ENCODE results near the gene PNLDC1. TPM values are rescaled to one million over a fixed set of nuclear protein-coding genes. Genes with fewer than 3 reads are reported as not detected.
"Not testable (repeated sequence)": the region's sequence is repeated elsewhere in the genome, so short reads cannot be mapped to it uniquely, and the experiment has no call there.

The PNLDC1 gene
- total and polyA plus RNA-seq, 2 donors: 0.28 to 0.39 TPM

DNA sequence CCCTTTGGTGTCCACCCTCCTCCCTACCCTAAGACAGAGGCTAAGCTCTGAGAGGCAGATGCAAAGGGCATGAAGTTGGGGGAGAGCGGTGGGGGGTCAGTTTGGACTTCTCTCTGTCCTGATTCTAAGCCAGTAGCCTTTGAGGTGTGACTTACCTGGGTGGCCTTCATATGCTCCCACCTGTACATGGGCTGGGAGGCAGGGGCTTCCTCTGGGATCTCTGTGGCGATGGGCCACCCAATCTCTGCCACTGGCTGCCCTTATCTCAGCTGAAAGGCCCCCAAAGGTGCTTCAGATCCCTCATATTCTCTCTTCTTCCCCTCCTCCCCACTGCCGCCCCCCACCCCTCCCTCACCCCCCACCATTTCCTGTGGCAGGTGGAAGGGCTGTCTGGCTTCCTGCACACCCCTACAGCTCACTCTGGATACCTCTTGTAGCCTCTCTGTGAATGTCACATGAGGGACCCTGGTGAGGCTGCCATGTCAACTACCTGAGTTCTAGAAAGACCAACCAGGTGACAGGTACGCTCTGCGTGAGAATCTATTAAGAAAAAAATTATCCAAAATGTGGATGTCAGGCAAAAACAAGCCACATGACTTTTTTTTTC is 34.0 kb downstream of the PNLDC1 start:
- DNase-seq (ENCODE audit: low read depth in 6 of 9, low spot score in 9 of 9): peak in 5 of 9 donors; percentile 35 to 82 (median 61)

GRCh38 chr6:159836718-159837490 is 36.8 kb downstream of the PNLDC1 start:
- 94% methylated on average over 29 of the region's 29 CpGs for WGBS

More for the DNA sequence above, 34.0 kb downstream of the PNLDC1 start:
- H3K4me1 ChIP-seq (ENCODE audit: control insufficient read depth in 2 of 2, insufficient read depth in 2 of 2, low read length in 2 of 2): peaks cover 17 to 38% of the 10 kb centered on the region in 2 donors
- no peak overlapping the region for H3K4me3 ChIP-seq (ENCODE audit: low read length in 2 of 2)
- H3K27ac ChIP-seq (ENCODE audit: low read depth in 1 of 2, low read length in 1 of 2): peak overlapping the region; percentile 58 to 71
- no peaks in the 10 kb centered on the region for H3K27me3 ChIP-seq (ENCODE audit: control insufficient read depth in 2 of 2, insufficient read depth in 1 of 2, low read length in 1 of 2)
- H3K36me3 ChIP-seq (ENCODE audit: control insufficient read depth in 2 of 2, insufficient read depth in 2 of 2, low read length in 1 of 2): no peaks in the 10 kb centered on the region
- H3K9me3 ChIP-seq (ENCODE audit: control insufficient read depth in 2 of 2, insufficient read depth in 1 of 2, low read length in 1 of 2): peaks cover 0 to 3% of the 10 kb centered on the region in 2 donors
- 71% methylated on average over 5 of the region's 5 CpGs for WGBS

GRCh38 chr6:159837511-159837910 is 37.4 kb downstream of the PNLDC1 start:
- DNase-seq (ENCODE audit: low read depth in 6 of 9, low spot score in 9 of 9): no peak
- 86% methylated on average over 8 of the region's 8 CpGs for WGBS
- Histone ChIP-seq H3K36me3 (ENCODE audit: control insufficient read depth in 2 of 2, insufficient read depth in 2 of 2, low read length in 1 of 2) (no peaks in the 10 kb centered on the region), H3K27ac (ENCODE audit: low read depth in 1 of 2, low read length in 1 of 2) (no peak overlapping the region), H3K4me1 (ENCODE audit: control insufficient read depth in 2 of 2, insufficient read depth in 2 of 2, low read length in 2 of 2) (peaks cover 17 to 27% of the 10 kb centered on the region in 2 donors), H3K4me3 (ENCODE audit: low read length in 2 of 2) (no peak overlapping the region), H3K27me3 (ENCODE audit: control insufficient read depth in 2 of 2, insufficient read depth in 1 of 2, low read length in 1 of 2) (no peaks in the 10 kb centered on the region), H3K9me3 (ENCODE audit: control insufficient read depth in 2 of 2, insufficient read depth in 1 of 2, low read length in 1 of 2) (peaks cover 0 to 3% of the 10 kb centered on the region in 2 donors)

More at GRCh38 chr6:159836718-159837490, 36.8 kb downstream of the PNLDC1 start:
- Histone ChIP-seq H3K27ac (ENCODE audit: low read depth in 1 of 2, low read length in 1 of 2) (no peak overlapping the region), H3K4me1 (ENCODE audit: control insufficient read depth in 2 of 2, insufficient read depth in 2 of 2, low read length in 2 of 2) (peaks cover 17 to 30% of the 10 kb centered on the region in 2 donors), H3K4me3 (ENCODE audit: low read length in 2 of 2) (no peak overlapping the region), H3K27me3 (ENCODE audit: control insufficient read depth in 2 of 2, insufficient read depth in 1 of 2, low read length in 1 of 2) (no peaks in the 10 kb centered on the region), H3K9me3 (ENCODE audit: control insufficient read depth in 2 of 2, insufficient read depth in 1 of 2, low read length in 1 of 2) (peaks cover 0 to 3% of the 10 kb centered on the region in 2 donors), H3K36me3 (ENCODE audit: control insufficient read depth in 2 of 2, insufficient read depth in 2 of 2, low read length in 1 of 2) (no peaks in the 10 kb centered on the region)
- no peak for DNase-seq (ENCODE audit: low read depth in 6 of 9, low spot score in 9 of 9)

DNA sequence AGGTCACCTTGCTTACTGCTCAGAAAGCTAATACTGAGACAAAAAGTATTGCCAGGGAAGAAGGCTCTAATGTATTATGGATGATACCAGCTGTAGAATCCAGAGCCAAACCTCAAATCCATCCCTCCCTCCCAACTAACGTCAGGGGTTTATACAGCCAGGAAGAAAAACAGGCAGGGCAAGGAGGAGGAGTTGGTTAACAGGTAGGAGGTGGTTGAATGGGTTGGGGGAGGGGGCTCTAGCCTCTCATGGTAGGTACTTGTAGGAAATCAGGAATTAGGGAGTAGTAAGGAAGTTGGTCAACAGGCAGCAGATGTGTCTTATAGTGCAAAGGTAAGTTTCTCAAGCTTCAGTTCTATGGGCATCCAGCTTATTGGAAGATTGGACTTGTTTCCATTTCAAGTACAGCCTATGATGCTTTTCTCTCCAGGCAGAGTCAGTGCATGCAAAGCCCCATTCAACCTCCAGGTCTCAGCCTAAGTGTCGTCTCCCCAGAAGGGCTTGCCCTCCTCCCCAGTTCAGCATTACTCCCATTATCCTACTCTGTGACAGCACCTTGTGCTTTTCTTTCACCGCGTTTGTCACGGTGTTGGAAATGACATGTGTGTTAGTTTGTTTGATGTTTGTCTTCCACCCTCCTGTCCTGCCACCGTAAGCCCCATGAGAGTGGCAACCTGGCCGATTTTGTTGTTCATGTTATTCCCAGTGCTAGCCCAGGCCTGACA is 38.1 kb downstream of the PNLDC1 start:
- Histone ChIP-seq H3K4me1 (ENCODE audit: control insufficient read depth in 2 of 2, insufficient read depth in 2 of 2, low read length in 2 of 2) (peaks cover 14 to 21% of the 10 kb centered on the region in 2 donors), H3K27ac (ENCODE audit: low read depth in 1 of 2, low read length in 1 of 2) (no peak overlapping the region), H3K9me3 (ENCODE audit: control insufficient read depth in 2 of 2, insufficient read depth in 1 of 2, low read length in 1 of 2) (peaks cover 0 to 3% of the 10 kb centered on the region in 2 donors), H3K36me3 (ENCODE audit: control insufficient read depth in 2 of 2, insufficient read depth in 2 of 2, low read length in 1 of 2) (no peaks in the 10 kb centered on the region), H3K4me3 (ENCODE audit: low read length in 2 of 2) (no peak overlapping the region), H3K27me3 (ENCODE audit: control insufficient read depth in 2 of 2, insufficient read depth in 1 of 2, low read length in 1 of 2) (no peaks in the 10 kb centered on the region)
- WGBS: 89% methylated on average over 7 of the region's 7 CpGs
- no peak for DNase-seq (ENCODE audit: low read depth in 6 of 9, low spot score in 9 of 9)

DNA sequence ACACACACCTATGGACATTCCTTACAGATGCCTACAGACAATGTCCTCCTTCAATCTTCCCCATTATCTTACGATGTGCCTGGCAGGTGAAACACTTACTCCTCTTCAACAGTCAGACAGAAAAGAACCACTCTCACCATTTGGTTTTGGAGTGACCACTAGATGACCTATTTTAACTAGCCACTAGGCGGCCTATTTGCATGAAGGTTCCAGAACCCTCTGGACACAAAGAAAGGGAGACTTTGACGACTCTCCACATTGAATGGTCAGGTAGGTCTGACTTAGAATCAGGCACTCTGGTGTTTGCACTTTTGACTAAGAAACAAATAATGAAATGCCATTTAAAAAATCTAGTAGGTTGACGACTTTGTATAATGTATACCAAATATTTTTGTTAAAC is 42.0 kb downstream of the PNLDC1 start:
- Histone ChIP-seq H3K36me3 (ENCODE audit: control insufficient read depth in 2 of 2, insufficient read depth in 2 of 2, low read length in 1 of 2) (no peaks in the 10 kb centered on the region), H3K27ac (ENCODE audit: low read depth in 1 of 2, low read length in 1 of 2) (no peak overlapping the region), H3K4me1 (ENCODE audit: control insufficient read depth in 2 of 2, insufficient read depth in 2 of 2, low read length in 2 of 2) (peaks cover 0 to 8% of the 10 kb centered on the region in 2 donors), H3K27me3 (ENCODE audit: control insufficient read depth in 2 of 2, insufficient read depth in 1 of 2, low read length in 1 of 2) (no peaks in the 10 kb centered on the region), H3K9me3 (ENCODE audit: control insufficient read depth in 2 of 2, insufficient read depth in 1 of 2, low read length in 1 of 2) (peaks cover 0 to 2% of the 10 kb centered on the region in 2 donors), H3K4me3 (ENCODE audit: low read length in 2 of 2) (no peak overlapping the region)
- no peak for DNase-seq (ENCODE audit: low read depth in 6 of 9, low spot score in 9 of 9)
- 97% methylated on average over 4 of the region's 4 CpGs for WGBS

DNA sequence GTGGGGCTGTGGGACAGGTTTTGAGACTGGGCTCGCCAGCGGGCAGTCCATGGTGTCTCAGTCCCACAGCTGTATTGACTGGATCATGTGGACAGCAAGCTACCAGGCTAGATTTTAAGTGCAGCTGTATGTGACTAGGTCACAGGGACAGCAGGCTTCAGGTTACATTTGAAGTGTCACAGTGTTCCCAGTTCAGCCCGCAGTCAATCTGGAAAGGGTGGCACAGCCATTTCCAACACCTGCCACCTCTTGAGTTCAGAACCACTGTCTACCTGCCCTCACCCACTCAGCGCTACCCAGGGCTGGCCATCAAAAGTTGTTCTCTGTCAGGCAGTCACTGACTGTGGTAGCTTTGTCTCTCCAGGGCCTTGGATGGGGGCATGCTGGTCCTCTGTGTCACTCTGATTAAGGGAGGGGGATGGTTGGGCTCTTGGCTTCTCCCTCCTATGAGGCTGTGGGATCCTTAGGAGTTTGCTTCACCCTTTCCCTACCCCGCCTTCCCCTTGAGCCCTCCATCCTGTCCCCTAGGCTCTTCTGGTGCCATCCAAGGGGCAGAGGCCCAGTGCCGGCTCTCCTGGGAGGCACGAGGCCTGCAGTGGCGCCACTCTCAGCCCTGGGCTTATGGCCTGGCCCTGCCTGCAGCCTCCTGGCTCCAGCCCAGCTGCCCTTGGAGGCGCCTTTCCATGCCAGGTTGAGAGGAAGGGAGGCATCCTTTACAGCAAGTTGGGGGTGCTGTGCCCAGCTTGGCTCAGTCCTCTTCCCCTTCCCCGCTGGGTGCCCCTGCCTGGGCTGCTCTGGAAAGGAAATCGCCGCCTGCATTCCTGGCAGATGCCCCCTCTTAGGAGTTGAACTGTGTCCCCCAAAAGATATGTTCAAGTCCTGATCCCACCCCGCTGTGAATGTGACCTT is 44.9 kb downstream of the PNLDC1 start:
- 81% methylated on average over 13 of the region's 13 CpGs for WGBS
- Histone ChIP-seq H3K27me3 (ENCODE audit: control insufficient read depth in 2 of 2, insufficient read depth in 1 of 2, low read length in 1 of 2) (no peaks in the 10 kb centered on the region), H3K4me1 (ENCODE audit: control insufficient read depth in 2 of 2, insufficient read depth in 2 of 2, low read length in 2 of 2) (peaks cover 0 to 8% of the 10 kb centered on the region in 2 donors), H3K4me3 (ENCODE audit: low read length in 2 of 2) (no peak overlapping the region), H3K27ac (ENCODE audit: low read depth in 1 of 2, low read length in 1 of 2) (no peak overlapping the region), H3K36me3 (ENCODE audit: control insufficient read depth in 2 of 2, insufficient read depth in 2 of 2, low read length in 1 of 2) (no peaks in the 10 kb centered on the region), H3K9me3 (ENCODE audit: control insufficient read depth in 2 of 2, insufficient read depth in 1 of 2, low read length in 1 of 2) (peaks cover 0 to 7% of the 10 kb centered on the region in 2 donors)
- no peak for DNase-seq (ENCODE audit: low read depth in 6 of 9, low spot score in 9 of 9)

DNA sequence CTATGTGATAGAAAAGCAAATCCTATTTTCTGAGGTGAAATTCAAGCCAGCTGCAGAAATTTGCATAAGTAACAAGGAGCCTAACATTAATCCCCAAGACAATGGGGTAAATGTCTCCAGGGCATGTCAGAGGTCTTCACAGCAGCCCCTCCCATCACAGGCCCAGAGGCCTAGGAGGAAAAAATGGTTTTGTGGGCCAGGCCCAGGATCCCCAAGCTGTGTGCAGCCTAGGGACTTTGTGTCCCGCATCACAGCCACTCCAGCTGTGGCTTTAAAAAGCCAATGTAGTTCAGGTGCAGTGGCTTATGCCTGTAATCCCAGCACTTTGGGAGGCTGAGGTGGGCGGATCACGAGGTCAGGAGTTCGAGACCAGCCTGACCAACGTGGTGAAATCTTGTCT is 48.5 kb downstream of the PNLDC1 start:
- DNase-seq (ENCODE audit: low read depth in 6 of 9, low spot score in 9 of 9); H3K27ac ChIP-seq (ENCODE audit: low read depth in 1 of 2, low read length in 1 of 2); H3K4me1 ChIP-seq (ENCODE audit: control insufficient read depth in 2 of 2, insufficient read depth in 2 of 2, low read length in 2 of 2); H3K27me3 ChIP-seq (ENCODE audit: control insufficient read depth in 2 of 2, insufficient read depth in 1 of 2, low read length in 1 of 2); H3K36me3 ChIP-seq (ENCODE audit: control insufficient read depth in 2 of 2, insufficient read depth in 2 of 2, low read length in 1 of 2); H3K9me3 ChIP-seq (ENCODE audit: control insufficient read depth in 2 of 2, insufficient read depth in 1 of 2, low read length in 1 of 2); H3K4me3 ChIP-seq (ENCODE audit: low read length in 2 of 2): not testable (repeated sequence)
- WGBS: 98% methylated on average over 5 of the region's 5 CpGs

- H3K27ac ChIP-seq (ENCODE audit: low read depth in 1 of 2, low read length in 1 of 2); H3K4me1 ChIP-seq (ENCODE audit: control insufficient read depth in 2 of 2, insufficient read depth in 2 of 2, low read length in 2 of 2); H3K9me3 ChIP-seq (ENCODE audit: control insufficient read depth in 2 of 2, insufficient read depth in 1 of 2, low read length in 1 of 2); H3K36me3 ChIP-seq (ENCODE audit: control insufficient read depth in 2 of 2, insufficient read depth in 2 of 2, low read length in 1 of 2); H3K4me3 ChIP-seq (ENCODE audit: low read length in 2 of 2); H3K27me3 ChIP-seq (ENCODE audit: control insufficient read depth in 2 of 2, insufficient read depth in 1 of 2, low read length in 1 of 2); DNase-seq (ENCODE audit: low read depth in 6 of 9, low spot score in 9 of 9): not testable (repeated sequence)
- WGBS: 98% methylated on average over 1 of the region's 1 CpG
Observed at GRCh38 chr6:159849851-159850250, 49.8 kb downstream of the PNLDC1 start.
